ENCODE measurements around the gene MAP4K1.

MAP4K1 gene

DNA sequence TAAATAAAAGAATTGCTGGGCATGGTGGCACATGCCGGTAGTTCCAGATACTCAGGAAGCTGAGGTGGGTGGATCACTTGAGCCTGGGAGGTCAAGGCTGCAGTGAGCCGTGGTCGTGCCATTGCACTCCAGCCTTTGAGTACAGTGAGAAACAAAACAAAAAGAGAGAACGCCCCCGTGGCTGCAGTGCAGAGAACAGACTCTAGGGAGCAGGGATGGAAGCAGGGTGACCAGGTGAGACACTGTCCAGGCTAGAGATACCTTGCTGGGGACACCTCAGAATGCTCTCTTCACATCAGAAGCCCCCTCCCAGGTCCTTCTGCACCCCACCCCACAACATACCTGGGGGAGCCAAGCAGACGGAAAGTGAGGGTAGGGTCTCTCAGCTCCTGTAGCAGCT lies 24.8 kb downstream of the MAP4K1 start:
- no peak for ATAC-seq
- TF ChIP-seq SNAI2 (CRISPR knock-in tag; IDR thresholded peaks at IDR 0.05): no peak
- TF ChIP-seq, protein P1, sequence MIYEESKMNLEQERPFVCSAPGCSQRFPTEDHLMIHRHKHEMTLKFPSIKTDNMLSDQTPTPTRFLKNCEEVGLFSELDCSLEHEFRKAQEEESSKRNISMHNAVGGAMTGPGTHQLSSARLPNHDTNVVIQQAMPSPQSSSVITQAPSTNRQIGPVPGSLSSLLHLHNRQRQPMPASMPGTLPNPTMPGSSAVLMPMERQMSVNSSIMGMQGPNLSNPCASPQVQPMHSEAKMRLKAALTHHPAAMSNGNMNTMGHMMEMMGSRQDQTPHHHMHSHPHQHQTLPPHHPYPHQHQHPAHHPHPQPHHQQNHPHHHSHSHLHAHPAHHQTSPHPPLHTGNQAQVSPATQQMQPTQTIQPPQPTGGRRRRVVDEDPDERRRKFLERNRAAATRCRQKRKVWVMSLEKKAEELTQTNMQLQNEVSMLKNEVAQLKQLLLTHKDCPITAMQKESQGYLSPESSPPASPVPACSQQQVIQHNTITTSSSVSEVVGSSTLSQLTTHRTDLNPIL (CRISPR knock-in tag; IDR thresholded peaks at IDR 0.05; ENCODE audit: low read depth): no peak
- no peak for TF ChIP-seq GLIS3 (CRISPR knock-in tag; IDR thresholded peaks at IDR 0.05)
- TF ChIP-seq, protein P2, sequence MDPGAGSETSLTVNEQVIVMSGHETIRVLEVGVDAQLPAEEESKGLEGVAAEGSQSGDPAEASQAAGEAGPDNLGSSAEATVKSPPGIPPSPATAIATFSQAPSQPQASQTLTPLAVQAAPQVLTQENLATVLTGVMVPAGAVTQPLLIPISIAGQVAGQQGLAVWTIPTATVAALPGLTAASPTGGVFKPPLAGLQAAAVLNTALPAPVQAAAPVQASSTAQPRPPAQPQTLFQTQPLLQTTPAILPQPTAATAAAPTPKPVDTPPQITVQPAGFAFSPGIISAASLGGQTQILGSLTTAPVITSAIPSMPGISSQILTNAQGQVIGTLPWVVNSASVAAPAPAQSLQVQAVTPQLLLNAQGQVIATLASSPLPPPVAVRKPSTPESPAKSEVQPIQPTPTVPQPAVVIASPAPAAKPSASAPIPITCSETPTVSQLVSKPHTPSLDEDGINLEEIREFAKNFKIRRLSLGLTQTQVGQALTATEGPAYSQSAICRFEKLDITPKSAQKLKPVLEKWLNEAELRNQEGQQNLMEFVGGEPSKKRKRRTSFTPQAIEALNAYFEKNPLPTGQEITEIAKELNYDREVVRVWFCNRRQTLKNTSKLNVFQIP (CRISPR knock-in tag; IDR thresholded peaks at IDR 0.05; ENCODE audit: borderline replicate concordance, low read depth): no peak
- no peak for TF ChIP-seq ZFP30 (CRISPR knock-in tag; IDR thresholded peaks at IDR 0.05)
- no peak for TF ChIP-seq ZNF70 (CRISPR knock-in tag; IDR thresholded peaks at IDR 0.05)
- TF ChIP-seq ZC3H10 (CRISPR knock-in tag; IDR thresholded peaks at IDR 0.05): no peak
- no peak for TF ChIP-seq ESRRG (CRISPR knock-in tag; IDR thresholded peaks at IDR 0.05)
- TF ChIP-seq ZFP3 (CRISPR knock-in tag; IDR thresholded peaks at IDR 0.05): no peak
- TF ChIP-seq BACH2 (CRISPR knock-in tag; IDR thresholded peaks at IDR 0.05; ENCODE audit: borderline replicate concordance): no peak
- TF ChIP-seq CSDC2 (CRISPR knock-in tag; IDR thresholded peaks at IDR 0.05): no peak
- no peak for TF ChIP-seq TOX (CRISPR knock-in tag; IDR thresholded peaks at IDR 0.05; ENCODE audit: borderline replicate concordance)
- TF ChIP-seq, protein P3, sequence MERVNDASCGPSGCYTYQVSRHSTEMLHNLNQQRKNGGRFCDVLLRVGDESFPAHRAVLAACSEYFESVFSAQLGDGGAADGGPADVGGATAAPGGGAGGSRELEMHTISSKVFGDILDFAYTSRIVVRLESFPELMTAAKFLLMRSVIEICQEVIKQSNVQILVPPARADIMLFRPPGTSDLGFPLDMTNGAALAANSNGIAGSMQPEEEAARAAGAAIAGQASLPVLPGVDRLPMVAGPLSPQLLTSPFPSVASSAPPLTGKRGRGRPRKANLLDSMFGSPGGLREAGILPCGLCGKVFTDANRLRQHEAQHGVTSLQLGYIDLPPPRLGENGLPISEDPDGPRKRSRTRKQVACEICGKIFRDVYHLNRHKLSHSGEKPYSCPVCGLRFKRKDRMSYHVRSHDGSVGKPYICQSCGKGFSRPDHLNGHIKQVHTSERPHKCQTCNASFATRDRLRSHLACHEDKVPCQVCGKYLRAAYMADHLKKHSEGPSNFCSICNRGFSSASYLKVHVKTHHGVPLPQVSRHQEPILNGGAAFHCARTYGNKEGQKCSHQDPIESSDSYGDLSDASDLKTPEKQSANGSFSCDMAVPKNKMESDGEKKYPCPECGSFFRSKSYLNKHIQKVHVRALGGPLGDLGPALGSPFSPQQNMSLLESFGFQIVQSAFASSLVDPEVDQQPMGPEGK (CRISPR knock-in tag; IDR thresholded peaks at IDR 0.05; ENCODE audit: borderline replicate concordance): no peak

DNA sequence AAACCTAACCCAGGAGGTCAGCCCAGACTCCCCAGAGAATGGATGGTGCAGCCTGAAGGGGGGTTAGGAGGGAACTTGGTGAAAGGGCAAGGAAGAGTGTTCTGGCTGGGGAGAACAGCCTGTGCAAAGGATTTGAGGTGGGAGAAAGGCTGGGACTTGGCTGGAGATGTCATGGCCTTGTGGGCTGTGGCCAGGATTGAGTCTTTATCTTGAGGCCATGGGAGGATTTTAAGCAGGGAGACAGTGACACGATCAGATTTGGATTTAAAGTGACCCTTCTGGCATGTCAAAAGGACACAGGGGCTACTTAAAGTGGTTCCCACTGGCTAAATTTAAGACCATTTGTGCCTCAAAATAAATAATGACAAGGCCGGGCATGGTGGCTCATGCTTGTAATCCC lies 29.7 kb downstream of the MAP4K1 start:
- TF ChIP-seq ESRRG (CRISPR knock-in tag; IDR thresholded peaks at IDR 0.05) (no peak), ZNF8 (CRISPR knock-in tag; IDR thresholded peaks at IDR 0.05) (no peak), BACH2 (CRISPR knock-in tag; IDR thresholded peaks at IDR 0.05; ENCODE audit: borderline replicate concordance) (no peak), ZNF70 (CRISPR knock-in tag; IDR thresholded peaks at IDR 0.05) (no peak), PPARA (CRISPR knock-in tag; IDR thresholded peaks at IDR 0.05; ENCODE audit: borderline replicate concordance) (no peak), ZNF565 (CRISPR knock-in tag; conservative IDR thresholded peaks at IDR 0.05; ENCODE audit: low read depth) (no peak), CSDC2 (CRISPR knock-in tag; IDR thresholded peaks at IDR 0.05) (no peak), RARB (CRISPR knock-in tag; IDR thresholded peaks at IDR 0.05) (no peak), ISL1 (CRISPR knock-in tag; IDR thresholded peaks at IDR 0.05) (no peak), TOX (CRISPR knock-in tag; IDR thresholded peaks at IDR 0.05; ENCODE audit: borderline replicate concordance) (no peak), GLIS3 (CRISPR knock-in tag; IDR thresholded peaks at IDR 0.05) (no peak), ZC3H10 (CRISPR knock-in tag; IDR thresholded peaks at IDR 0.05) (no peak), TCF4 (CRISPR knock-in tag; IDR thresholded peaks at IDR 0.05; ENCODE audit: borderline replicate concordance) (no peak), ZFP3 (CRISPR knock-in tag; IDR thresholded peaks at IDR 0.05) (no peak), ARNTL (CRISPR knock-in tag; IDR thresholded peaks at IDR 0.05; ENCODE audit: borderline replicate concordance, low read depth) (no peak)
- TF ChIP-seq, protein P1 (CRISPR knock-in tag; IDR thresholded peaks at IDR 0.05; ENCODE audit: low read depth): no peak
- TF ChIP-seq, protein P3 (CRISPR knock-in tag; IDR thresholded peaks at IDR 0.05; ENCODE audit: borderline replicate concordance): no peak
- TF ChIP-seq, protein P4, sequence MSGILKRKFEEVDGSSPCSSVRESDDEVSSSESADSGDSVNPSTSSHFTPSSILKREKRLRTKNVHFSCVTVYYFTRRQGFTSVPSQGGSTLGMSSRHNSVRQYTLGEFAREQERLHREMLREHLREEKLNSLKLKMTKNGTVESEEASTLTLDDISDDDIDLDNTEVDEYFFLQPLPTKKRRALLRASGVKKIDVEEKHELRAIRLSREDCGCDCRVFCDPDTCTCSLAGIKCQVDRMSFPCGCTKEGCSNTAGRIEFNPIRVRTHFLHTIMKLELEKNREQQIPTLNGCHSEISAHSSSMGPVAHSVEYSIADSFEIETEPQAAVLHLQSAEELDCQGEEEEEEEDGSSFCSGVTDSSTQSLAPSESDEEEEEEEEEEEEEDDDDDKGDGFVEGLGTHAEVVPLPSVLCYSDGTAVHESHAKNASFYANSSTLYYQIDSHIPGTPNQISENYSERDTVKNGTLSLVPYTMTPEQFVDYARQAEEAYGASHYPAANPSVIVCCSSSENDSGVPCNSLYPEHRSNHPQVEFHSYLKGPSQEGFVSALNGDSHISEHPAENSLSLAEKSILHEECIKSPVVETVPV (CRISPR knock-in tag; IDR thresholded peaks at IDR 0.05): no peak
- TF ChIP-seq, protein P2 (CRISPR knock-in tag; IDR thresholded peaks at IDR 0.05; ENCODE audit: borderline replicate concordance, low read depth): no peak
- no peak for ATAC-seq
